Measurements from ENCODE around the gene GOLGA3. TPM values are rescaled to one million over a fixed set of nuclear protein-coding genes. Genes with fewer than 3 reads are reported as not detected.
"Not testable (repeated sequence)": the region's sequence is repeated elsewhere in the genome, so short reads cannot be mapped to it uniquely, and the experiment has no call there.

The GOLGA3 gene
- total RNA-seq, 1 donor from 2014 or later = 134 TPM

DNA sequence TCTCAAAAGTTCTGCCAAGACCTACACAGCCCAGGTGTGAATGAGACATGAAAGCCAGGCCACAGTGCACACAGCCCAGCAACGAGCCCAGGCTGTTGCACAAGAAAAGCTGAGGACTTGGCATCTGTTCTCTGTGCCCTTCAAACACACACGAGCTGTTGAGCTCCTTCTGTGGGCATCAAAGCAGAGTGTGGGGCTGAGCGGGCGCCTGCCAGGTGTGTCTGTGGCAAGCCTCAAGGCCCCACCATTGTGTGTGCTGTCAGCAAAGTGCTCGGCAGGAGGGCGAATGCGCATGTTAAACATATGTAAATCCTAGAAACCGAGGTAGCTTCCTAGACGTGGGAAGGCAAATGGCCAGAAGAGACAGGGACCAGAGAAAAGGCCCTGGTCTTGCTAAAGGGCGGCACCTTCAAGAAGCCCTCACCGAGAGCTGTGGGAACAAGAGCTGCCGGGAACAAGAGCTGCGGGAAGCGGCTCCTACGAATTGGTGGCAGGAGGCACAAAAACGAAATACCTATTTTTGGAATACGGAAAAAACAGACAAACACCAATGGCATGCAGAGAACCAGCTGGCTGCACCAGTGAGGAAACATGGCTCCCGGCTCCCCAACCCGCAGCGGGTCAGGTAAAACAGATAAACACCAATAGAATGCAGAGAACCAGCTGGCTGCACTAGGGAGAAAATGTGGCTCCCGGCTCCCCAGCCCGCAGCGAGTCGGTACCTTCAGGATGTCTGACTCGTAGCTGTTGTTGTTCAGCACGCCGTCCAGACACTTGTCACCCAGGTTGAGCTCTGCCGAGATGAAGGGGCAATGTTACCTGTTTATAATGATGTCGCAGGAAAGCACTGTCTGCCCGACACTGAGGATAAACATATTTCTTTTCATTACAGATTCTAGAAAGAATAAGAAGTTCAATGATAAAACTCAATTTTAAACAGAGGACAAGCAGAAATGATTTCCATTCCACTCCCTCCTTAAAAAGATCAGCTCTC lies 19.0 kb upstream of the GOLGA3 start:
- Histone ChIP-seq H3K4me3 (ENCODE audit: low read depth, low read length) (no peak overlapping the region), H3K27me3 (ENCODE audit: control insufficient read depth, insufficient read depth, low read length) (no peaks in the 10 kb centered on the region), H3K36me3 (ENCODE audit: control insufficient read depth, insufficient read depth, low read length) (peaks cover 38% of the 10 kb centered on the region)
- FAIRE-seq (no peak), DNase-seq (ENCODE audit: low read depth) (no peak)
- TF ChIP-seq, protein P1, sequence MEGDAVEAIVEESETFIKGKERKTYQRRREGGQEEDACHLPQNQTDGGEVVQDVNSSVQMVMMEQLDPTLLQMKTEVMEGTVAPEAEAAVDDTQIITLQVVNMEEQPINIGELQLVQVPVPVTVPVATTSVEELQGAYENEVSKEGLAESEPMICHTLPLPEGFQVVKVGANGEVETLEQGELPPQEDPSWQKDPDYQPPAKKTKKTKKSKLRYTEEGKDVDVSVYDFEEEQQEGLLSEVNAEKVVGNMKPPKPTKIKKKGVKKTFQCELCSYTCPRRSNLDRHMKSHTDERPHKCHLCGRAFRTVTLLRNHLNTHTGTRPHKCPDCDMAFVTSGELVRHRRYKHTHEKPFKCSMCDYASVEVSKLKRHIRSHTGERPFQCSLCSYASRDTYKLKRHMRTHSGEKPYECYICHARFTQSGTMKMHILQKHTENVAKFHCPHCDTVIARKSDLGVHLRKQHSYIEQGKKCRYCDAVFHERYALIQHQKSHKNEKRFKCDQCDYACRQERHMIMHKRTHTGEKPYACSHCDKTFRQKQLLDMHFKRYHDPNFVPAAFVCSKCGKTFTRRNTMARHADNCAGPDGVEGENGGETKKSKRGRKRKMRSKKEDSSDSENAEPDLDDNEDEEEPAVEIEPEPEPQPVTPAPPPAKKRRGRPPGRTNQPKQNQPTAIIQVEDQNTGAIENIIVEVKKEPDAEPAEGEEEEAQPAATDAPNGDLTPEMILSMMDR (IDR thresholded peaks at IDR 0.05; ENCODE audit: insufficient read depth, low read length, severe bottlenecking) = no peak

DNA sequence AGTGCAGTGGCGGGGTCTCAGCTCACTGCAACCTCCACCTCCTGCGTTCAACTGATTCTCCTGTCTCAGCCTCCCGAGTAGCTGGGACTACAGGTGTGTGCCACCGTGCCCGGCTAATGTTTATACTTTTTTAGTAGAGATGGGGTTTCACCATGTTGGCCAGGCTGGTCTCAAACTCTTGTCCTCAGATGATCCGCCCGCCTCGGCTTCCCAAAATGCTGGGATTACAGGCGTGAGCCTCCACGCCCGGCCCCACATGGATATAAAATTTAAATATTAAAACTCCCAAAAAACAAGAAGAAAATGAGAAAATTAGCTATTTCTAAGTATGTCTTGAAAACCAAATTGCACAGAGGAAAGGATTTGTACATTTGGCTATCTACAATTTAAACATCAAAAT lies 16.0 kb upstream of the GOLGA3 start:
- not testable (repeated sequence) for FAIRE-seq; H3K4me3 ChIP-seq (ENCODE audit: low read depth, low read length); DNase-seq (ENCODE audit: low read depth); H3K27me3 ChIP-seq (ENCODE audit: control insufficient read depth, insufficient read depth, low read length)
- H3K36me3 ChIP-seq (ENCODE audit: control insufficient read depth, insufficient read depth, low read length) = peaks cover 33% of the 10 kb centered on the region

DNA sequence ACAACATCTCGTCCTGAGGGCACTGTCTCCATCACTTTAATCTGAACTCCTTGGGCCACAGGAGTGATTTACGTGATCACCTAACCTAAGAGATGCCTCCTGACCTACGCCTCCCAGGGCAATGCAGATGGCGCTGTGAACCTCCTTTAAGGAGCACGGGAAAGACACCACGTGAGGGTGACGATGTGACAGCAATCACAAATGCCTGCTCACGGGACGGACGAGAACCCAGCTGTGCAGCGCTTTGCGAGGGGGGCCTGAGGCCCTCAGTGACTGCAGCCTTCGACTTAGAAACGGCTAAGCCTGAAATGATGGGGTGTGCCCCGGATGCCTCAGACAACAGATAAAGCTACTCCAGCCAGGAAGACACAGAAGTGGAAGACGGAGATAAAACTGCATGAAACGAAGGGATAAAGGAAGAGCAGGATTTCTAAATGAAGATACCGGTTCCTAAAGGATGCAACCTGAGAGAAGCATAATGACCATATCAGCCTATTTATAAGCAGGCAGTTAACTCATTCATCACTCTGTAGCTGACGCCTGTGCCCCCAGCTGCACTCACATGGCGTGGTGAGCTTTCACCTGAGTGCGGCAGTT lies 13.9 kb upstream of the GOLGA3 start:
- DNase-seq (ENCODE audit: low read depth) (no peak), FAIRE-seq (peak; percentile 95)
- TF ChIP-seq, protein P1 (IDR thresholded peaks at IDR 0.05; ENCODE audit: insufficient read depth, low read length, severe bottlenecking) = no peak
- peaks cover 28% of the 10 kb centered on the region for H3K36me3 ChIP-seq (ENCODE audit: control insufficient read depth, insufficient read depth, low read length)
- H3K4me3 ChIP-seq (ENCODE audit: low read depth, low read length) = no peak overlapping the region
- H3K27me3 ChIP-seq (ENCODE audit: control insufficient read depth, insufficient read depth, low read length) = no peaks in the 10 kb centered on the region

DNA sequence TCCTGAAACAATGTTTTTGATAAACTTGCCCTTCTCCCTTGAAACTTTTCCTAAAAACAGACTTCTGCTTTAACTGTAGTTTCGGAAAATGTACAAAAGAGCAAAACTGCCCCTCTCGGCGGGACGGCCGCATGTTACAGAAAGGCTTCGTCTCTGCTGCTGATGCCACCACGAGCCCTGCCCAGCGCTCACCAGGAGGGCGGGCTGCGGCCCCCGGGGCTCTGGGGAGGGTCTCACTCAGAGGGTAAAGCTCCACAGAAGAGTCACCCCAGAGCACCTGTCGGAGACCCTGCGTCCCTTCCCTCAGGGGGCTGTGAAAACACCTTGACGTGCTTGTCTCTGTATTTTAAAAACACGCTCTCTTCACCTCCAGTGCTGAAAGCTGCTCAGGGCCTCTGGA lies 12.5 kb upstream of the GOLGA3 start:
- TF ChIP-seq, protein P1 (IDR thresholded peaks at IDR 0.05; ENCODE audit: insufficient read depth, low read length, severe bottlenecking) = no peak
- H3K4me3 ChIP-seq (ENCODE audit: low read depth, low read length) = no peak overlapping the region
- peaks cover 22% of the 10 kb centered on the region for H3K36me3 ChIP-seq (ENCODE audit: control insufficient read depth, insufficient read depth, low read length)
- no peaks in the 10 kb centered on the region for H3K27me3 ChIP-seq (ENCODE audit: control insufficient read depth, insufficient read depth, low read length)
- no peak for DNase-seq (ENCODE audit: low read depth)
- FAIRE-seq = no peak

DNA sequence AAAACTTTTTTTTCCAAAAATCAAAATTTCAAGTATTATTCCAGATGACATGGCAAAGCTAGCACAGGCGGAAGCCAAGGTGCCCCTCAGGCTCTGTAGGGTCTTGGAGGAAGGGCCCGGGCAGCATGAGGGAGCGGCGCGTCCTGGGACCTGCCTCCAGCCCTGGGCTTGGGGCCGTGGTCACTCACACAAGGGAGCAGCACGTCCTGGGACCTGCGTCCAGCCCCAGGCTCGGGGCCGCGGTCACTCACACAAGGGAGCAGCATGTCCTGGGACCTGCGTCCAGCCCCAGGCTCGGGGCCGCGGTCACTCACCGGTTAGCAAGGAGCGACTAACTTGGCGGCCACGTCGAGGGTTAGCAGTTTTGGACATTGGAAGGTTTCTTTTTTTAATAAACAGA lies 11.9 kb upstream of the GOLGA3 start:
- Histone ChIP-seq H3K4me3 (ENCODE audit: low read depth, low read length) (no peak overlapping the region), H3K36me3 (ENCODE audit: control insufficient read depth, insufficient read depth, low read length) (peaks cover 20% of the 10 kb centered on the region)

More for the DNA sequence above, 11.9 kb upstream of the GOLGA3 start:
- TF ChIP-seq, protein P1 (IDR thresholded peaks at IDR 0.05; ENCODE audit: insufficient read depth, low read length, severe bottlenecking) = no peak
- no peak for FAIRE-seq
- H3K27me3 ChIP-seq (ENCODE audit: control insufficient read depth, insufficient read depth, low read length) = no peaks in the 10 kb centered on the region
- no peak for DNase-seq (ENCODE audit: low read depth)
